ENCODE results near the gene NRTN. TPM values are rescaled to one million over a fixed set of nuclear protein-coding genes. Genes with fewer than 3 reads are reported as not detected.

The NRTN gene
- total and polyA plus RNA-seq, 7 experiments from 2014 or later: 0.19 to 1.0 (median 0.66) TPM; not detected in 1

DNA sequence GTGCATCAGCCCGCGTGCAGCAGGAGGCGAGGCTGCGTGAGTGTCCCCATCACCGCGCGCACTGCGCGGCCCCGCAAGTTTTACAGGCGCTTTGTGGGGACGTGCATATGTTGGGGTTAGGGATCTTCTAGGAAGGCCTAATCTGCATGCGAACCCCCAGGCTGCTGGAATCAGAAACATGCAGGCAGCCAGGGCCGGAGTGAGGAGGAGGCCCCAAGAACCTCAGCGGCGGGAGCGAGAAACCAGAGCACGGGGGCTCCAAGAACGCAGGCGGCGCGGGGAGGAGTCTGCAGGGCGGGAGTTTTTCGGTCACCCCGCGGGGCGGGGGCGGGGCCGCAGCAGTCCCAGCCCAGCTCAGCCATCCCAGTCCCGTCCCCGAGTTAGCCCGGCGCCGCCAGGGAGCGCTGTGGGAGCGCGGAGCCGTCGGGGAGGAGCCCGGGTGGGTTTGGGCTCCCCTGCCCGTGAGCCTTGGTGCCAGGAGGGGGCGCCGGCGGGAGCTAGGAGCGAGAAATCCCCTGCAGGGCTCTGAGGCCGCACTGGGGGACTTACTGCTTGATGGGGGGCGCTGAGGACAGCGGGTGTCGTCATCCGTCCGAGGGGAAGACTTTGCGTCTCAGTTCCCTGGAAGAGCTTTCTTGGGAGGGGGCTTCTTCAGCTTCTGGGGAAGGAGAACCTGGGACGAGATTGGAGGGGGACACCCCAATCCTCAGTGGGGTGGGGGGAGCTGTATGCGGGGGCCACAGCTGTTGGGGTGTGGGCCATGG, 933 bp upstream of the NRTN start:
- peaks cover 7 to 24% (median 21%) of the 10 kb centered on the region in 7 donors for H3K4me1 Mint-ChIP-seq
- DNase-seq (peak; percentile 89 to 99 (median 93)), ATAC-seq (peak; percentile 98)
- peak overlapping the region; percentile 64 for H3K4me3 ChIP-seq (ENCODE audit: low read length)
- intact Hi-C loops (cut with micrococcal nuclease): loop anchor here (1.0 to 5.0 kb wide), 7 partner anchors 13 to 218 kb away; partner anchors contain the start of genes DUS3L (in 2 of the 2) and VMAC (in 2 of the 2)
- H3K27me3 ChIP-seq (ENCODE audit: control insufficient read depth in 2 of 2, insufficient read depth in 2 of 2, low read length in 2 of 2): peaks cover 0 to 2% of the 10 kb centered on the region in 2 donors
- H3K9me3 Mint-ChIP-seq: peaks cover 0 to 1% (median 0%) of the 10 kb centered on the region in 11 donors
- peak overlapping the region; percentile 44 for H3K27ac ChIP-seq (ENCODE audit: low read depth, low read length)
- H3K36me3 ChIP-seq (ENCODE audit: control insufficient read depth in 2 of 3, insufficient read depth in 3 of 3, low read length in 3 of 3): no peaks in the 10 kb centered on the region
- peak overlapping the region in 8 of 9 donors; percentile 28 to 83 (median 72) for H3K27ac Mint-ChIP-seq
- peaks cover 13 to 20% of the 10 kb centered on the region in 2 donors for H3K4me1 ChIP-seq (ENCODE audit: control insufficient read depth in 2 of 2, insufficient read depth in 2 of 2, low read length in 2 of 2)
- ChIA-PET CTCF (interaction anchor here (0.7 to 1.9 kb wide), 20 partner anchors 9 to 920 kb away, joined by 3 to 35 read pairs (median 5); partner anchors contain the start of genes NDUFA11, SAFB and SAFB2), POLR2A (interaction anchor here (0.5 to 2.1 kb wide), 9 partner anchors 13 to 1366 kb away, joined by 3 to 22 read pairs (median 6); partner anchors contain the start of genes DUS3L and VMAC)
- peaks cover 0 to 1% (median 0%) of the 10 kb centered on the region in 5 donors for H3K36me3 Mint-ChIP-seq
- H3K9me3 ChIP-seq (ENCODE audit: control insufficient read depth in 2 of 3, low read length in 3 of 3): no peaks in the 10 kb centered on the region
- peaks cover 12 to 45% (median 18%) of the 10 kb centered on the region in 5 donors for H3K27me3 Mint-ChIP-seq
- peak overlapping the region; percentile 62 to 87 (median 80) for H3K4me3 Mint-ChIP-seq

DNA sequence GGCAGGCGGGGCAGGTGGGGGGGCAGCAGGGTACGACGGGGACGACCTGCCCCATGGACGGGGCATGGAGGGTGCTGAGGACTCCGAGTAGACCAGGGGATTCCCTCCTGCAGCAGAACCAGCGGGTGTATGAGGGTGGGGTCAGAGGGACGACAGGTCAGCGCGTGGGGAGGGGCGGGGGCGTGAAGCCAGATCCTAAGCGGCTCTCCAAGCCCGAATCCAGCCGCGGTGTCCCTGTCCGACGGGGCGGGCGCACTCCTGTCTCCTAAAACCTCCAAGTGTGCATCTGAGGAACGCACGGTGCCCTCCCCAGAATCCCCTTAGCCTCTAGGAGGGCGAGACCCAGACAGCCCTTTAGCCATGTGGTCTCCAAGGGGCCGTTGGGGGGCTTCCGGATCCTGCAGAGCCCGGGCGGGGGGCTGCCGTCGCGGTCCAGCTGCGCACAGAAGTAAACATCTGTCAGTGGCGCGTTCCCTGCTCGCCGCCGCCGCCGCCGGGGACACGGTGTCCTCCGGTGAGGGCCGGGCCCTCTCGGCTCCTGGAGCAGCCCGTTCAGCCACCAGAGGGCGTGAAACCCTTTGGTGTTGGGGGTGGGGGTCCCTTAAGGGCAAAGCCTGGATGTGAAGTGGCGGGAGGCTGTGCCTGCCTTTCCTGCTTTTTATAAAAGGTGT, 730 bp downstream of the NRTN start:
- Histone ChIP-seq H3K36me3 (ENCODE audit: control insufficient read depth in 2 of 3, insufficient read depth in 3 of 3, low read length in 3 of 3) (no peaks in the 10 kb centered on the region), H3K27ac (ENCODE audit: low read depth, low read length) (peak overlapping the region; percentile 21), H3K4me3 (ENCODE audit: low read length) (no peak overlapping the region), H3K27me3 (ENCODE audit: control insufficient read depth in 2 of 2, insufficient read depth in 2 of 2, low read length in 2 of 2) (no peaks in the 10 kb centered on the region), H3K4me1 (ENCODE audit: control insufficient read depth in 2 of 2, insufficient read depth in 2 of 2, low read length in 2 of 2) (peaks cover 13 to 20% of the 10 kb centered on the region in 2 donors), H3K9me3 (ENCODE audit: control insufficient read depth in 2 of 3, low read length in 3 of 3) (no peaks in the 10 kb centered on the region)
- intact Hi-C loops (cut with micrococcal nuclease): loop anchor here in 1 of 2 donors (2.0 kb wide), 1 partner anchor 15 kb away; the partner anchor contains the start of gene DUS3L
- DNase-seq (peak; percentile 44 to 66 (median 60)), ATAC-seq (peak; percentile 21)
- peaks cover 0 to 1% (median 0%) of the 10 kb centered on the region in 5 donors for H3K36me3 Mint-ChIP-seq
- peaks cover 0 to 1% (median 0%) of the 10 kb centered on the region in 11 donors for H3K9me3 Mint-ChIP-seq
- H3K4me3 Mint-ChIP-seq: peak overlapping the region in 9 of 10 donors; percentile 18 to 84 (median 59)
- peak overlapping the region in 3 of 9 donors; percentile 4 to 72 (median 41) for H3K27ac Mint-ChIP-seq
- peaks cover 3 to 39% (median 12%) of the 10 kb centered on the region in 5 donors for H3K27me3 Mint-ChIP-seq
- POLR2A ChIA-PET: no interaction called here
- H3K4me1 Mint-ChIP-seq: peaks cover 7 to 24% (median 21%) of the 10 kb centered on the region in 7 donors
- CTCF ChIA-PET: interaction anchor here (1.1 kb wide), 1 partner anchor 217 kb away, joined by 6 read pairs; no protein-coding TSS in a partner anchor

DNA sequence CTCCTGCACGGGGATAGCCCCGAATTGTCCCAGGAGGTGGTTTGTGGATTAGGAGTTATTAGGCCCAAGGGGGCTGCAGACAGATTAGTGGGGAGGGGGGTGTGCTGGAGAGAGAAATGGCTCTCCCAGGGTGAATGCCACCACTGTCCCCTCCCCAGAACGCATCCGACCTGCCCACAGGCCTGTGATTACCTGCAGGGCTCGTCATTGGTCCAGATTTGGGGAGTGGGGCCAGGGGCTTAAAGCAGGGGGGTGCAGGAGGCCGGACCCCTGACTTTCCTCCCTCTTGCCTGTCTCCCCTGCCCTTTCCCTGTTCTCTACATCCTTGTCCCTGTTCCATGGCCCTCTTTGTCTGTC, 1.2 kb downstream of the NRTN start:
- intact Hi-C loops (cut with micrococcal nuclease): no loop called here
- Histone ChIP-seq H3K4me3 (ENCODE audit: low read length) (no peak overlapping the region), H3K36me3 (ENCODE audit: control insufficient read depth in 2 of 3, insufficient read depth in 3 of 3, low read length in 3 of 3) (no peaks in the 10 kb centered on the region), H3K27ac (ENCODE audit: low read depth, low read length) (no peak overlapping the region), H3K9me3 (ENCODE audit: control insufficient read depth in 2 of 3, low read length in 3 of 3) (no peaks in the 10 kb centered on the region), H3K4me1 (ENCODE audit: control insufficient read depth in 2 of 2, insufficient read depth in 2 of 2, low read length in 2 of 2) (peaks cover 13 to 20% of the 10 kb centered on the region in 2 donors), H3K27me3 (ENCODE audit: control insufficient read depth in 2 of 2, insufficient read depth in 2 of 2, low read length in 2 of 2) (no peaks in the 10 kb centered on the region)
- Mint-ChIP-seq H3K36me3 (peaks cover 0 to 1% (median 0%) of the 10 kb centered on the region in 5 donors), H3K27ac (peak overlapping the region in 1 of 9 donors; percentile 41), H3K4me3 (peak overlapping the region in 4 of 10 donors; percentile 14 to 84 (median 62)), H3K4me1 (peaks cover 7 to 24% (median 21%) of the 10 kb centered on the region in 7 donors), H3K27me3 (peaks cover 0 to 37% (median 7%) of the 10 kb centered on the region in 5 donors), H3K9me3 (peaks cover 0 to 1% (median 0%) of the 10 kb centered on the region in 11 donors)
- ATAC-seq (no peak), DNase-seq (no peak)
- POLR2A ChIA-PET: no interaction called here
- CTCF ChIA-PET: interaction anchor here (1.1 kb wide), 1 partner anchor 217 kb away, joined by 6 read pairs; no protein-coding TSS in a partner anchor

GRCh38 chr19:5806905-5807304, 2.0 kb downstream of the NRTN start:
- Histone ChIP-seq H3K27me3 (ENCODE audit: control insufficient read depth in 2 of 2, insufficient read depth in 2 of 2, low read length in 2 of 2) (no peaks in the 10 kb centered on the region), H3K4me1 (ENCODE audit: control insufficient read depth in 2 of 2, insufficient read depth in 2 of 2, low read length in 2 of 2) (peaks cover 13 to 19% of the 10 kb centered on the region in 2 donors), H3K9me3 (ENCODE audit: control insufficient read depth in 2 of 3, low read length in 3 of 3) (no peaks in the 10 kb centered on the region), H3K36me3 (ENCODE audit: control insufficient read depth in 2 of 3, insufficient read depth in 3 of 3, low read length in 3 of 3) (no peaks in the 10 kb centered on the region), H3K27ac (ENCODE audit: low read depth, low read length) (no peak overlapping the region), H3K4me3 (ENCODE audit: low read length) (no peak overlapping the region)
- Mint-ChIP-seq H3K4me1 (peaks cover 7 to 22% (median 19%) of the 10 kb centered on the region in 7 donors), H3K27ac (peak overlapping the region in 5 of 9 donors; percentile 22 to 90 (median 56)), H3K36me3 (peaks cover 0 to under 1% (median 0%) of the 10 kb centered on the region in 5 donors), H3K4me3 (peak overlapping the region in 1 of 10 donors; percentile 34), H3K9me3 (peaks cover 0 to 1% (median 0%) of the 10 kb centered on the region in 11 donors), H3K27me3 (peaks cover 0 to 33% (median 2%) of the 10 kb centered on the region in 5 donors)
- DNase-seq (no peak), ATAC-seq (no peak)
- ChIA-PET POLR2A (no interaction called here), CTCF (interaction anchor here (0.6 to 1.1 kb wide), 2 partner anchors 216 to 1060 kb away, joined by 3 to 6 read pairs; no protein-coding TSS in a partner anchor)
- intact Hi-C loops (cut with micrococcal nuclease): no loop called here

DNA sequence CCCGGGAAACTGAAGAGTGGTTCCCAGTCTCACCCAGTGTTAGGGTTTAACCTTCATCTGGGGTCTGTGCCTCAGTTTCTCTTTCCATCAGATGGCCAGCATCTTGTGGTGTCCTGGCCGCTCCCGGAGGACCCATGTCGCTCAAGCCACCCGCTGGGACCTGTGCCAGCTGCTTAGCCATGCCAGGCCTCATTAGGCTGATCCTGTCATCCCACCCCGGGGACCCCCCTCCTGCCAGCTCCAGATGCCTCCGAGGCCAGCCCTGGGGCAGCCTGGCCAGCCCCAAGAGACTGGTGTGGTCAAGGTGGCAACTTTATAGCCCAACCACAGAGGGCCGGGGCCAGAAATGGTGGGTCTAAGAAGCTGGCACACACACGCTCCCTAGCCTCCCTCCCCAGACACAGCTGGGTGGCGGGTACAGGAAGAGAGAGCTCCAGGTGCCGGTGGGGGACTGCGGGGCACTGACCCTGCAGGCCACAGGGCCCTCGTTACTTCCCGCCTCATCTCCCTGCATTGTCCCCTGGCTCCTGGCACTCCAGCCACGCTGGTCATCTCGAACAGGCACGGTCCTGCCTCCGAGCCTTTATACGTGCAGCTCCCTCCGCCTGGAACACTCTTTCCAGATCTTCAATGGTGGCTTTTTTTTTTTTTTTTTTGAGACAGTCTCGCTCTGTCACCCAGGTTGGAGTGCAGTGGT, 3.4 kb downstream of the NRTN start:
- peaks cover 5 to 16% (median 11%) of the 10 kb centered on the region in 7 donors for H3K4me1 Mint-ChIP-seq
- ChIA-PET POLR2A (interaction anchor here (1.1 kb wide), 1 partner anchor 20 kb away, joined by 4 read pairs; no protein-coding TSS in a partner anchor), CTCF (interaction anchor here (0.9 kb wide), 1 partner anchor 215 kb away, joined by 3 read pairs; no protein-coding TSS in a partner anchor)
- no peaks in the 10 kb centered on the region for H3K36me3 ChIP-seq (ENCODE audit: control insufficient read depth in 2 of 3, insufficient read depth in 3 of 3, low read length in 3 of 3)
- H3K27ac Mint-ChIP-seq: peak overlapping the region in 1 of 9 donors; percentile 66
- ATAC-seq (no peak), DNase-seq (no peak)
- H3K27me3 Mint-ChIP-seq: peaks cover 0 to 27% (median 0%) of the 10 kb centered on the region in 5 donors
- H3K4me3 ChIP-seq (ENCODE audit: low read length): no peak overlapping the region
- peaks cover 10 to 13% of the 10 kb centered on the region in 2 donors for H3K4me1 ChIP-seq (ENCODE audit: control insufficient read depth in 2 of 2, insufficient read depth in 2 of 2, low read length in 2 of 2)
- no peak overlapping the region for H3K4me3 Mint-ChIP-seq
- H3K27ac ChIP-seq (ENCODE audit: low read depth, low read length): no peak overlapping the region
- intact Hi-C loops (cut with micrococcal nuclease): no loop called here
- H3K36me3 Mint-ChIP-seq: no peaks in the 10 kb centered on the region
- H3K9me3 ChIP-seq (ENCODE audit: control insufficient read depth in 2 of 3, low read length in 3 of 3): no peaks in the 10 kb centered on the region
- H3K9me3 Mint-ChIP-seq: no peaks in the 10 kb centered on the region
- H3K27me3 ChIP-seq (ENCODE audit: control insufficient read depth in 2 of 2, insufficient read depth in 2 of 2, low read length in 2 of 2): no peaks in the 10 kb centered on the region
